C4-2B (cell line): ENCODE data around the gene CDK7.
"Not testable (repeated sequence)": the region's sequence is repeated elsewhere in the genome, so short reads cannot be mapped to it uniquely, and the experiment has no call there.

Experiments used
- H3K27ac ChIP-seq: fragments of 450-650 bp; 2 replicates; pipeline ENCODE4 v1.5.1; 2017
- CTCF ChIP-seq: fragments of 450-650 bp; conservative IDR thresholded peaks from 2 replicates; pipeline ENCODE4 v1.5.1; 2017; ENCODE audit warnings: mild to moderate bottlenecking
- ZFX ChIP-seq: fragments of 450-650 bp; IDR thresholded peaks from 2 replicates; pipeline ENCODE4 v1.6.1; 2017

The CDK7 gene

GRCh38 chr5:69209602-69210001 lies 25.1 kb upstream of the CDK7 start:
- TF ChIP-seq CTCF (no peak), ZFX (no peak)
- H3K27ac ChIP-seq, result no peak overlapping the region

GRCh38 chr5:69211200-69211599 lies 23.5 kb upstream of the CDK7 start:
- TF ChIP-seq ZFX (no peak), CTCF (no peak)
- H3K27ac ChIP-seq, result no peak overlapping the region

GRCh38 chr5:69212022-69212421 lies 22.7 kb upstream of the CDK7 start:
- TF ChIP-seq ZFX, result no peak
- no peak for TF ChIP-seq CTCF
- no peak overlapping the region for H3K27ac ChIP-seq

GRCh38 chr5:69213513-69214215 lies 21.0 kb upstream of the CDK7 start:
- TF ChIP-seq ZFX (no peak), CTCF (no peak)
- H3K27ac ChIP-seq, result no peak overlapping the region

GRCh38 chr5:69217151-69217511 lies 17.6 kb upstream of the CDK7 start:
- no peak for TF ChIP-seq CTCF
- TF ChIP-seq ZFX, result no peak
- H3K27ac ChIP-seq, result peak overlapping the region; percentile 25; the same call in 1 of the 2 replicates

- H3K27ac ChIP-seq, result peak overlapping the region; percentile 82
- TF ChIP-seq ZFX (no peak), CTCF (no peak)
Observed at GRCh38 chr5:69217548-69218526, 16.8 kb upstream of the CDK7 start.

GRCh38 chr5:69219939-69220338 lies 14.7 kb upstream of the CDK7 start:
- TF ChIP-seq ZFX (no peak), CTCF (no peak)
- H3K27ac ChIP-seq, result no peak overlapping the region

GRCh38 chr5:69220371-69220770 lies 14.3 kb upstream of the CDK7 start:
- not testable (repeated sequence) for H3K27ac ChIP-seq

GRCh38 chr5:69220833-69221232 lies 13.9 kb upstream of the CDK7 start:
- not testable (repeated sequence) for H3K27ac ChIP-seq
